ENCODE results near the gene UPK3A.

UPK3A gene

GRCh38 chr22:45308391-45308956, 23.7 kb downstream of the UPK3A start:
- DNase-seq (ENCODE audit: low read depth in 2 of 2, low spot score in 1 of 2) = no peak

- no peak for DNase-seq (ENCODE audit: low read depth in 2 of 2, low spot score in 1 of 2)
Observed at GRCh38 chr22:45308957-45309421, 24.2 kb downstream of the UPK3A start.

- DNase-seq (ENCODE audit: low read depth in 2 of 2, low spot score in 1 of 2) = peak; percentile 93 to 94
Observed at GRCh38 chr22:45309422-45310227, 24.9 kb downstream of the UPK3A start, which contains the start of gene FAM118A. Gene FAM118A (plus strand): TSS chr22:45309934. CDS start chr22:45322380, 12,446 bp downstream.

- DNase-seq (ENCODE audit: low read depth in 2 of 2, low spot score in 1 of 2) = no peak
Observed at GRCh38 chr22:45310331-45310976, 25.7 kb downstream of the UPK3A start.

- no peak for DNase-seq (ENCODE audit: low read depth in 2 of 2, low spot score in 1 of 2)
Observed at GRCh38 chr22:45310977-45311531, 26.3 kb downstream of the UPK3A start.

GRCh38 chr22:45312415-45312814, 27.7 kb downstream of the UPK3A start:
- no peak for DNase-seq (ENCODE audit: low read depth in 2 of 2, low spot score in 1 of 2)

GRCh38 chr22:45312856-45313255, 28.1 kb downstream of the UPK3A start:
- DNase-seq (ENCODE audit: low read depth in 2 of 2, low spot score in 1 of 2) = no peak

GRCh38 chr22:45314054-45314721, 29.4 kb downstream of the UPK3A start:
- DNase-seq (ENCODE audit: low read depth in 2 of 2, low spot score in 1 of 2) = no peak

- DNase-seq (ENCODE audit: low read depth in 2 of 2, low spot score in 1 of 2) = no peak
Observed at GRCh38 chr22:45314786-45315185, 30.0 kb downstream of the UPK3A start.

- DNase-seq (ENCODE audit: low read depth in 2 of 2, low spot score in 1 of 2) = no peak
Observed at GRCh38 chr22:45316796-45317526, 32.2 kb downstream of the UPK3A start.

- no peak for DNase-seq (ENCODE audit: low read depth in 2 of 2, low spot score in 1 of 2)
Observed at GRCh38 chr22:45317551-45318167, 32.9 kb downstream of the UPK3A start.

GRCh38 chr22:45318168-45318557, 33.4 kb downstream of the UPK3A start:
- peak; percentile 74 to 78 for DNase-seq (ENCODE audit: low read depth in 2 of 2, low spot score in 1 of 2)

- peak in 1 of 2 donors; percentile 19 for DNase-seq (ENCODE audit: low read depth in 2 of 2, low spot score in 1 of 2)
Observed at GRCh38 chr22:45318558-45319323, 34.0 kb downstream of the UPK3A start.

- DNase-seq (ENCODE audit: low read depth in 2 of 2, low spot score in 1 of 2) = no peak
Observed at GRCh38 chr22:45319324-45319685, 34.6 kb downstream of the UPK3A start.

- DNase-seq (ENCODE audit: low read depth in 2 of 2, low spot score in 1 of 2) = no peak
Observed at GRCh38 chr22:45320357-45320976, 35.7 kb downstream of the UPK3A start.

- no peak for DNase-seq (ENCODE audit: low read depth in 2 of 2, low spot score in 1 of 2)
Observed at GRCh38 chr22:45321827-45322226, 37.1 kb downstream of the UPK3A start.

- no peak for DNase-seq (ENCODE audit: low read depth in 2 of 2, low spot score in 1 of 2)
Observed at GRCh38 chr22:45322873-45323525, 38.2 kb downstream of the UPK3A start.

GRCh38 chr22:45323695-45324094, 38.9 kb downstream of the UPK3A start:
- DNase-seq (ENCODE audit: low read depth in 2 of 2, low spot score in 1 of 2) = no peak

Measured in stimulated activated CD8-positive, alpha-beta memory T cell treated with anti-CD3 and anti-CD28 coated beads, Interleukin-4, amount 100 ng/mL, for 4 hours (primary cell).